Measurements from ENCODE around the gene PCBD1.
"Not testable (repeated sequence)": the region's sequence is repeated elsewhere in the genome, so short reads cannot be mapped to it uniquely, and the experiment has no call there.

The PCBD1 gene

DNA sequence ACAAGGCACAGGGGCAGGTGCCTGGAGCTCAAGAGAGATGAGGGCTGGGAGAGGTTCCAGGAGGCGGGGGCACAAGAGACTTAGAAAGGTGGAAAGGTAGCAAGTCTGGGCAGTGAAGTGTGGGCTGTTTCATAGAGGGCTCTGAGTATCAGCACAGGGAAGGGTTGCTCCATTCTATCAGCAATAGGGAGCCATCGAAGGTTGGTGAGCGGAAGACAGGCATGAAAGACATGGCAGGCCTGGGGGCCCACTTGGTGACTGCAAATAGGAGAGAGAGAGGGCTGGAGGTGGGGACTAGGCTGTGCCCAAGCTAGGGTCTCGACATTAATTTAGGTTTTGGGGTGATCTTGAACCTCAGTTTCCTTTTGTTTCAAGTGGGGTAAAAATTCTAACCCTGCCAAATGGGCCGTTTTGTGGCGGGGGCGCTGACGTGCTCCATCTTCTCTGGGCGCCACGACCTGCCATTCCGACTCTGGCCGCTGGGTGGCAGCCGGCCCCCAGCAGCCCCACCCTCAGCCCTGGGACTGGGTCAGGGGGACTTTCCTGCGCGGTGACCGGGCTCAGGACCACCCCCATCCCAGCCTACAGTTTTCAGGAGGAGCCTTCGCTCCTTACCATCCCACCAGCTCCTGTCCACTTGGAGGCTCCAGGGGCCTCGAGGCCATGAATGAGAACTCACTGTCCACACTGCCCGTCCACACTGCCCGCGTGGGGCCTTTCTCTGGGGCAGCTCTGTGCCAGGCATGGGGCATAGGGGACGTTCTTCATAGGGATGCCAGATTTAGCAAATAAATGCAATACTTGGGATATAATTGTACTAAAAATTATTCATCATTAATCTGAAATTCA is 37.2 kb upstream of the PCBD1 start:
- no peak overlapping the region for H3K4me3 ChIP-seq (ENCODE audit: low read depth, low read length)
- no peak for DNase-seq (ENCODE audit: low read depth)
- TF ChIP-seq, protein P1, sequence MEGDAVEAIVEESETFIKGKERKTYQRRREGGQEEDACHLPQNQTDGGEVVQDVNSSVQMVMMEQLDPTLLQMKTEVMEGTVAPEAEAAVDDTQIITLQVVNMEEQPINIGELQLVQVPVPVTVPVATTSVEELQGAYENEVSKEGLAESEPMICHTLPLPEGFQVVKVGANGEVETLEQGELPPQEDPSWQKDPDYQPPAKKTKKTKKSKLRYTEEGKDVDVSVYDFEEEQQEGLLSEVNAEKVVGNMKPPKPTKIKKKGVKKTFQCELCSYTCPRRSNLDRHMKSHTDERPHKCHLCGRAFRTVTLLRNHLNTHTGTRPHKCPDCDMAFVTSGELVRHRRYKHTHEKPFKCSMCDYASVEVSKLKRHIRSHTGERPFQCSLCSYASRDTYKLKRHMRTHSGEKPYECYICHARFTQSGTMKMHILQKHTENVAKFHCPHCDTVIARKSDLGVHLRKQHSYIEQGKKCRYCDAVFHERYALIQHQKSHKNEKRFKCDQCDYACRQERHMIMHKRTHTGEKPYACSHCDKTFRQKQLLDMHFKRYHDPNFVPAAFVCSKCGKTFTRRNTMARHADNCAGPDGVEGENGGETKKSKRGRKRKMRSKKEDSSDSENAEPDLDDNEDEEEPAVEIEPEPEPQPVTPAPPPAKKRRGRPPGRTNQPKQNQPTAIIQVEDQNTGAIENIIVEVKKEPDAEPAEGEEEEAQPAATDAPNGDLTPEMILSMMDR (IDR thresholded peaks at IDR 0.05; ENCODE audit: control insufficient read depth, extremely low read depth, insufficient read depth): peak; percentile 94

GRCh38 chr10:70923696-70924095 is 35.3 kb upstream of the PCBD1 start:
- TF ChIP-seq, protein P1 (IDR thresholded peaks at IDR 0.05; ENCODE audit: control insufficient read depth, extremely low read depth, insufficient read depth): no peak
- H3K4me3 ChIP-seq (ENCODE audit: low read depth, low read length): no peak overlapping the region
- no peak for DNase-seq (ENCODE audit: low read depth)

DNA sequence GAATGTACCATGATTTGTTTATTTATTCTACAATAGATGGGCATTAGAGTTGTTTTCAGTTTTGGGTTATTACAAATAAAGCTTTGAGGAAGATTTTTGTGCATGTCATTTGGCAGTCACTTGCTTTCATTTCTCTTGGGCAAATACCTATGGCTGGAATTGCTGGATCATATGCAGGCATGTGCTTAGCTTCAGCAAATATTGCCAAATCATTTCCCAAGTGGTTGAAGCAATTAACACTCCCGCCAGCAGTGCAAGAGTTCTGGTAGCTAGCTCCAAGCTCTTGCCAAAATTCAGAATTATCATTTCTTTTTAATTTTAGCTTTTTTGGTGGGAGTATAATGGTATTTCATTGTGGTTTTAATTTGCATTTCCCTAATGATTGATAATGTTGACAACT is 32.9 kb upstream of the PCBD1 start:
- no peak overlapping the region for H3K4me3 ChIP-seq (ENCODE audit: low read depth, low read length)
- no peak for DNase-seq (ENCODE audit: low read depth)
- TF ChIP-seq, protein P1 (IDR thresholded peaks at IDR 0.05; ENCODE audit: control insufficient read depth, extremely low read depth, insufficient read depth): no peak

DNA sequence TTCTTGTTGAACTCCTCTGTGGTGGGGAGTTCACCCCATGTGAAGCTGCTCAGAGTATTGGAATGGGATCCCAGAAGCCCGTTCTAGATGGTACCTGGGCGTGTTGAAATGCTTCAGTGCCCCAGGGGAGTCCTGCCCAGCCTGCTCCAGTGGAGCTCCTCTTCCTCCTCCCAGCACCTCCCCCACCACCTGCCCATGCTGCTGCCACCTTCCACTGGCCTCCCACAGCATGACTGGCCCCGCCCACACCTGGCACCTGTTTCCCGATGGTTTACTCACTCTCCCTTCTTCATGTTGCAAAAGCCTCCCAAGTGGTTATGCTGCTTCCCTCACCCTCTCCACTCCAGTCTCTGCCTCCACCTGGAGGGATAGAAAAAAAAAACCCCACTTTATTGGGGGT is 32.2 kb upstream of the PCBD1 start:
- TF ChIP-seq, protein P1 (IDR thresholded peaks at IDR 0.05; ENCODE audit: control insufficient read depth, extremely low read depth, insufficient read depth): no peak
- DNase-seq (ENCODE audit: low read depth): no peak
- no peak overlapping the region for H3K4me3 ChIP-seq (ENCODE audit: low read depth, low read length)

- not testable (repeated sequence) for DNase-seq (ENCODE audit: low read depth); H3K4me3 ChIP-seq (ENCODE audit: low read depth, low read length)
Measured at GRCh38 chr10:70919906-70920305, 31.5 kb upstream of the PCBD1 start.

- H3K4me3 ChIP-seq (ENCODE audit: low read depth, low read length): no peak overlapping the region
- TF ChIP-seq, protein P1 (IDR thresholded peaks at IDR 0.05; ENCODE audit: control insufficient read depth, extremely low read depth, insufficient read depth): no peak
- no peak for DNase-seq (ENCODE audit: low read depth)
Measured at GRCh38 chr10:70918851-70919530, 30.6 kb upstream of the PCBD1 start.

GRCh38 chr10:70917635-70918034 is 29.3 kb upstream of the PCBD1 start:
- H3K4me3 ChIP-seq (ENCODE audit: low read depth, low read length): no peak overlapping the region
- DNase-seq (ENCODE audit: low read depth): no peak
- TF ChIP-seq, protein P1 (IDR thresholded peaks at IDR 0.05; ENCODE audit: control insufficient read depth, extremely low read depth, insufficient read depth): no peak

All from LNCaP clone FGC (cell line).